ENCODE measurements around the gene AHSG. TPM values are rescaled to one million over a fixed set of nuclear protein-coding genes. Genes with fewer than 3 reads are reported as not detected.
"Not testable (repeated sequence)": the region's sequence is repeated elsewhere in the genome, so short reads cannot be mapped to it uniquely, and the experiment has no call there.

The AHSG gene
- polyA plus RNA-seq (ENCODE audit: insufficient read length in 12 of 12) = 10 to 100 TPM in 1 of 12 donors, 1 to 10 TPM in 3, under 1 TPM in 6, not detected in 2; 0.13 to 70.1 (median 0.57) TPM
- long read RNA-seq, donor 1, transcript AHSG-202 (7 exons, 1,711 nt) = major isoform, 10 of 10 reads
- long read RNA-seq, donor 1, partial matches to known transcripts = 0 of 10 reads
- long read RNA-seq, donor 1, other reads (novel, unspliced or antisense) = 0 of 10 reads
- long read RNA-seq, donor 2 = 0 reads
- long read RNA-seq, donor 3 = 0 reads
- long read RNA-seq, donor 4 = 0 reads
- long read RNA-seq, donor 5, partial matches to known transcripts = 0 of 1 reads
- long read RNA-seq, donor 5, other reads (novel, unspliced or antisense) = 0 of 1 reads
- long read RNA-seq, donor 6 = 0 reads
- long read RNA-seq, donor 7 = 0 reads
- long read RNA-seq, donor 8 = 0 reads
- long read RNA-seq, donor 9 = 0 reads
- long read RNA-seq, donor 10 = 0 reads
- long read RNA-seq, donor 11, partial matches to known transcripts = 0 of 1 reads
- long read RNA-seq, donor 11, other reads (novel, unspliced or antisense) = 0 of 1 reads

DNA sequence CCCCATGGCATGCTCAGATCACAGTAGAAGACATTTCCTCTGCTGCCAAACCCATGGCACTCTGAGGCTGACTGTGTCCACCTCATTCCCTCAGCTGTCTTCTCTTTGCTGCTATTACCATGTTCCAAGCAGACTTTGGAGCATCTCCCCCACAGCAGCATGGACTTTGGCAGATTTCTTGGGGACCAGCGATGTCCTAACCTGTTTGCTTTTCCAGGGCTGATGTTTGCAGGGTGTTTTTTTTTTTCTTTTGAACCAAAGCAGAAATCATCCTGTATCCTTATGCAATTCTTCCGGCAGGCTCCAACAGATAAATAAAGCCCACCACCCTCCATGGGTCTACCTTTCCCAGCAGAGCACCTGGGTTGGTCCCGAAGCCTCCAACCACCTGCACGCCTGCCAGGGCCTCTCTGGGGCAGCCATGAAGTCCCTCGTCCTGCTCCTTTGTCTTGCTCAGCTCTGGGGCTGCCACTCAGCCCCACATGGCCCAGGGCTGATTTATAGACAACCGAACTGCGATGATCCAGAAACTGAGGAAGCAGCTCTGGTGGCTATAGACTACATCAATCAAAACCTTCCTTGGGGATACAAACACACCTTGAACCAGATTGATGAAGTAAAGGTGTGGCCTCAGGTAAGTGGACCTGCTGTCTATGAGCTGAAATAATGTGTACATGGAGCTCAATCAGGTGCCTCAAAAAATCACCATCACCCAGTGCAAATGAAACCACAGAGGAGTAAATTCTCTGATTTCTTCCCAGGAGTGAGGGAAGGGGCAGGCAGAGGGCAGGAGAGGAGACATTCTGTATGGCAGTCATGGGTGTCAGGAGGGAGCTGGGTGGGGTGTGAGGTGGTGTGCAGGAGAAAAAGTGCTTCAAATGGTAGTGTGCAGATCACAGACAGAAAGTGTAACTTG is at the start of gene AHSG:
TSS of gene AHSG (plus strand) at position 340 of the 916 bp plus-strand sequence. CDS start at position 422, 82 bp downstream.
- no peak for DNase-seq

GRCh38 chr3:186564586-186564985 is 48.3 kb upstream of the AHSG start:
- DNase-seq = no peak

GRCh38 chr3:186566772-186567071 is 46.1 kb upstream of the AHSG start:
- DNase-seq = no peak

GRCh38 chr3:186567072-186567921 is 45.6 kb upstream of the AHSG start, which contains the start of gene TBCCD1:
TBCCD1 (minus strand) TSS chr3:186567339; CDS start chr3:186564329, 3,010 bp downstream.
- DNase-seq = peak; percentile 94

- DNase-seq = not testable (repeated sequence)
These were observed 43.5 kb upstream of the AHSG start for GRCh38 chr3:186569361-186569760.

DNA sequence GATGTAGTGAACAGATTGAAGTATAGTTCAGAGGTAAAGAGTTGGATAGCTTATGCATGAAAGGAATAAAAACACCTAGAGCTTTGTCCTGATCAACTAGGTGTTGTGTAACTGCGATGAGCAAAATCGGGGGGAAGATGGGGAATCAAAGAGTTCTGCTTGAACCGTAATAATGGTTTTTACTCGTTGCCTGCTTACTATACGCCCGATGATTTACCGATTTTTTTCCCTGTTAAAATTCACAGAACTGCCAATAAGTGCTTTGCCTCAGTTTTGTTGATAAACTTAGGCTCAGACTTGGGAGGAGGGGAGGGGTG is 43.1 kb upstream of the AHSG start:
- no peak for DNase-seq

- DNase-seq = peak; percentile 100
These were observed 42.5 kb upstream of the AHSG start, which contains the start of gene DNAJB11 for GRCh38 chr3:186570096-186570940. DNAJB11 (plus strand) TSS chr3:186570720; CDS start chr3:186570898, 178 bp downstream.

GRCh38 chr3:186570941-186571643 is 41.8 kb upstream of the AHSG start:
- DNase-seq = no peak

GRCh38 chr3:186571644-186572013 is 41.2 kb upstream of the AHSG start:
- no peak for DNase-seq

- DNase-seq = no peak
These were observed 35.3 kb upstream of the AHSG start for GRCh38 chr3:186577521-186577920.

- no peak for DNase-seq
These were observed 32.1 kb upstream of the AHSG start for GRCh38 chr3:186580785-186581184.

DNA sequence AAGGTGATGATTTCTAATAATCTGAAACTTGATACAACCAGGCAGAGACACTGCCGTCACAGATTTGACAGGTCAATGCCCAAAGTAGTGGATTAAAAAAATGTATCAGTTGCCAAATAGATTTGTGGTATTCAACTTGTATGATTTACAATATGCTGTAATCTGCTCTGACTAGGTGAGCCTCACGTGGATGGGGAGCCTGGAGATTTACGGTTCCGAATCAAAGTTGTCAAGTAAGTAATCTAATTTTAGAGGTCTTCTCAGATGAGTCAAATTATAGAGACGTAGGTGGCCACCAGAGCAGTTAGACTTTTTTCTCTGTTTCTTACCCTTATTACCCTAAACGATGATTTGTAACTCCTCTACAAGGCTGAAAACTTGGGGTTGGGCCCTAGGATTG is 30.3 kb upstream of the AHSG start:
- no peak for DNase-seq

GRCh38 chr3:186583831-186584230 is 29.0 kb upstream of the AHSG start:
- DNase-seq = no peak

DNA sequence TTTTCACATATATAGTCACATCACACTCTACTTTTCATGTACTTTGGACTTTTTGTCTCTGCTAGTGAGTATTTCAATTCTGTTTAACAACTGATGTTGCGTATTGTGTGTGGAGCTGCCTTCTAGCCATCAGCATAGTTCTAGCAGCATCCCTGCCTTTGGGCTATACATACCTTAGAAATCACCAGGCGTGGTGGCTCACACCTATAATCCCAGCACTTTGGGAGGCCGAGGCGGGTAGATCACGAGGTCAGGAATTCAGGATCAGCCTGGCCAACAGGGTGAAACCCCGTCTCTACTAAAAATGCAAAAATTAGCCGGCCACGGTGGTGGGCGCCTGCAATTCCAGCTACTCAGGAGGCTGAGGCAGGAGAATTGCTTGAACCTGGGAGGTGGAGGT is 26.6 kb upstream of the AHSG start:
- not testable (repeated sequence) for DNase-seq

- no peak for DNase-seq
These were observed 25.7 kb upstream of the AHSG start for GRCh38 chr3:186587183-186587582.

- no peak for DNase-seq
These were observed 24.2 kb upstream of the AHSG start for GRCh38 chr3:186588632-186589031.

- no peak for DNase-seq
These were observed 23.7 kb upstream of the AHSG start for GRCh38 chr3:186589121-186589520.

DNA sequence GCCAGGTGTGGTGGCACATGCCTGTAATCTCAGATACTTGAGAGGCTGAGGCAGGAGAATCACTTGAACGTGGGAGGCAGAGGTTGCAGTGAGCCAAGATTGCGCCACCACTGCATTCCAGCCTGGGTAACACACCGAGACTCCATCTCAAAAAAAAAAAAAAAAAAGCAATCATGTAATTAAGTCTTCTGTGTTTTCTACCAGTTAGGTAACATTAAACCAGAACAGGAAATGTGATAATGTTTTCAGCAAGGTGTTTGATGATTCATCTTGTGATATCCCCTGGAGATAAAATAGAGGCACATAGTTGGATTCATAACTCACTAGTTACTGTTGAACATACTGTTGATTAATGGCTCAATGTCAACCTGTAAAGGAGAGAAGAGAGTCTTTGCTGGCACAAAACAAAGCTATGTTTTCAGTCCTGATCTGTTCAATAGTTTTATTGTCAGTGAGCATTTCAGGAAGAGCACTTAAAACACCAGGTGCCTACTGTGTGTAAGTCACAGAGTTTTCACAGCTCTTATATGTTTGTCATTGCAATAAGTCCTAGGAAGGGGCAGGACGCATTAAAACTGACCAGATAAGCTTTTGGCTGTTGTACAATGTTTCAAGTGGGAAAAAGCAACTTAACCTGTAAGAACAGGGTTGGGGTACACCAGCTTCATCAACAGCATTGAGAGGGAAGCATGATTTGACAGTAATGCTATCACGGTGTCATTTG is 22.8 kb upstream of the AHSG start:
- DNase-seq = no peak

GRCh38 chr3:186590580-186591295 is 22.1 kb upstream of the AHSG start:
- DNase-seq = no peak

All from muscle of arm (tissue), 14 donors.